HG03342 (cell line): ENCODE results near the gene MTERF4.

ENCODE experiments used
- ATAC-seq: cut with Tn5 transposase; IDR thresholded peaks from one replicate; pipeline ENCODE4 v1.9.1; 2021; ENCODE audit warnings: mild to moderate bottlenecking, moderate library complexity; ENCODE audit not compliant: unreplicated experiment

MTERF4 gene

DNA sequence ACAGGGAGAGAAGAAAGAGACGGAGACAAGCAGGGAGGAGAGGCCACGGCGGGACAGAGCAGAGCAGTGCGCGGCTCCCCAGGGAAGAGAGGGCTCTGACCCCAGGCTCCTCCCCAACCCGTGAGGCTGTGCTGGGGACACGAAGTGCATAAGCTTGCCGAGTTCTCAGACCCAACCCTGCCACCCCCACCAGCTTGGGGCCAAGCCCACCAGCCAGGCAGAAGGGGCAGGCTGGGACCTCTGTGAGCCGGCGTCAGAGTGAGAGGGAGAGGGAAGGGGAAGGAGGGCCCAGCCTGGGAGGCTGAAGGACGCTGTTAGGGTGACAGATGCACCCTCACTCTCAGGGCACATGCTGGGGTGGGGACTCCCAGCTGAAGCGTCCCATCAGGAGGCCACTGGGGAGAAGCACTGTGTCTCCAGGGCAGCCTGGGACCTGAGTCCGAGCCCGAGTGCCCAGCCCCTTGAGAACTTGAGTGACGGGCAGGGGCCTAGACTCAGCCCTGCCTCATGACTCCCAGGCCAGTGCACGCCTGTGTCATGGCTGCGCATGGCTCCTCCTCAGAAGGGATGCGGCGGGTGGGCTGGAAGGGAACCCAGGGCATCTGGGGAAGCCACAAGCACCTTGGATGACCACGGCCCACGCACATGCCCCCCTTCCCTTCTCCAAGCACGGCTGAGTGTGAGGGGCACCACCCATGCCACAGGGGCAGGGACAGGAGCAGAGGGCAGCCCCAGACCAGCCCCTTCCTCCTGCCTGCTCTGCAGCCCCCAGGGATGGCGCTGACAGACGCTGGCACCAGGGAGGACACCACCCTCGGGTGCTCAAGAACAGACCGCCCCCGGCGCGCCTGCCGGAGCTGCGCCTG is 31.0 kb downstream of the MTERF4 start:
- no peak for ATAC-seq

DNA sequence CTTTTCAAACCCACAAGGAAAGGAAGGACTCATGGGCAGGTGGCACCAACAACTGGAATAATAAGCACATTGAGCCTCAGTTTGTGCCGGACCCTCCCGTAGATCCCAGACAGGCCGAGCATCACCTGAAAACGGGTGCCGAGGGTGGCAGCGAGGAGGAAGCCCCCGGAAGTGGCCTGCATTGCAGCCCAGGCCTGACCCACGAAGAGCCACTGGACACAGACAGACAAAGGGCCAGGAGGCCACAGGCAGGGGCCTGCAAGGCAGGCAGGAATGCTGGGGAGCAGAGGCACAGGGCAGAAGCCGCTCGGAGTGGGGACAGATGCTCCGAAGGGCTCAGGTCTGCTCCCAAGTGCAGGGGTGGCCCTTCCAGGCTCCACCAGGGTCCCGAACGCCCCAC is 31.7 kb downstream of the MTERF4 start:
- ATAC-seq: no peak

DNA sequence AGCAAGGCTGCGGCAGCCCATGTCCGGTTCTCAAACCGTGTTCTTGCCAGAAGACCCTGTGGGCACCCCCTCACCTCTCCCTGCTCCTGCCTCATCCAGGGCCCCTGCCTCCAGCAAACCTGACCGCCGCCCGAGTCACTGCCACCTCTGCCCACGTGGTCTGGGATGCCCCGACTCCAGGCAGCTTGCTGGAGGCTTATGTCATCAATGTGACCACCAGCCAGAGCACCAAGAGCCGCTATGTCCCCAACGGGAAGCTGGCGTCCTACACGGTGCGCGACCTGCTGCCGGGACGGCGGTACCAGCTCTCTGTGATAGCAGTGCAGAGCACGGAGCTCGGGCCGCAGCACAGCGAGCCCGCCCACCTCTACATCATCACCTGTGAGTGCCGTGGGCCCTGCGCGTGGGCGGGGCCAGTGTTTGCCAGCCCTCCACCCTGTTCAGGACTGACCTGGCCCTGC is 32.2 kb downstream of the MTERF4 start:
- ATAC-seq: no peak

DNA sequence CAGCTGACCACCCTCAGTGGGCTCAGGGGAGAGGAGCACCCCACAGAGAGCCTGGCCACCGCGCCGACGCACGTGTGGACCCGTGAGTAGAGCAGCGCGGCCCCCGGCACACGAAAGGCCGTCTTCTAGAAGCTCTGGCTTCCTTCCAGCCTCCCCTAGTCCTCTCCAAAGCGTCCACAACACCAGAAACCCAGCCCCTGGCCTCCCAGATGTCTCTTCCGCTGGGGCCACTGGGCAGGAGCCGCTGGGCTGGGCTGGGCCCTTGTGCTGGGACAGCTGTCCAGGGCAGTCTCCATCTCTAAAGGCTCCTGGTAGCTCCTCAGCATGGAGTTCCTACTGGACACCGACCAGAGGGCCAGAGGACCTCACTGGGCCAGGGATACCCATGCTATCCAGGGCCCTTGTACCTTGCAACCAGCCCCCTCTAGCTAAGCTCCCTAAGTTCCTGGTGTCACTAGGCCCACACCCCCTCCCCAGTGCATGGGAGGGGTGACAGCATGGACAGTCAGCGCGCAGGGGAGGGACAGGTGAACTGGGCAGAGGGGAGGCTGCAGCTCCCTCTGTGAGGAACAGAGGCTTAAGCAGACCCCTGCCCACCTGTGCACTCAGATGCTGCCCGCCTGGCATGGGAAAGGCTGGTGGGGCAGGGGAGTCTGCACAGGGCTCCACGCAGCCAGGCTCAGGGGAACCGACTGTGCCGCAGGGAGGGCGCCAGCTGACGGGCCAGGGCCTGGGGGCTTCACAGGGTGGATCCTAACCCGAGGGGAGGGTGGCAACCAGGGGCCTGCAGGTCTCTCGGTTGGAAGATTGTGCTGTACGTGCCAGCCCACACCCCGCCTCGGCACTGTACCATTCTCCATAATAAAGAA is 32.9 kb downstream of the MTERF4 start:
- no peak for ATAC-seq

DNA sequence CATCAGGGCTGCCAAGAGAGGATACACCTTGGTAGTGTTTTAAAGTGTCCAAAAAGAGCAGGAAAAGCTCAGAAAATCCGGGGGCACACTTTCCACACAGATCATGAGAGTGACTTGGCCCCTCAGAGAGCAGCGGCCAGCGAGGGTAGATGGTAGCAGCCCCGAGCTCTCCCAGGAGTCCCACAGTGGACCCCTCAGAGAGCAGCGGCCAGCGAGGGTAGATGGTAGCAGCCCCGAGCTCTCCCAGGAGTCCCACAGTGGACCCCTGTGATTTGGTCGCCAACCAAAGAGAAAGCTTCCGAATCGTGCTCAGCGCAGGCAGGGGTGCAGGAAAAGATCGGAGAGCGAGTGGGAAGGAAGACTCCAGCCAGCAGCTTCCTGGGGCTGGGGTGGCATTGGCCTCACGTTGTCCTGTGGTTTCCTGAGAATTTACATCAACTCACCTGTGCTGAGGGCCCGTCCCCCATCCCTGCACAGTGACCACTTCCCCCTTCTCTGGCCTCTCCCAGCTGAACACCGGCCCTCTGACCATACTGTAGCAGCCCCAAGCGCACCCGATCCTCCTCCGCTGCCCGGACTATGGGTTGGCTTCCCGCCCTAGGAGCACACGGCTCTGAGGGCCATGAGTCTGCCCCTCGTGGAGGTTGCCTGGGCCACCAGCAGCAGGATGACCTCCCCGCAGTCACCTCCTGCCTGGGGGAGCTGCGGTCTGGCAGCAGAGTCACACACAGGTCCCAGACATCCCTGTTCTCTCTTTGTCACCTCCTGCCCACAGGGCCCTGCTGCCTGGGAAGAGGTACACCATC is 33.7 kb downstream of the MTERF4 start:
- ATAC-seq: no peak

DNA sequence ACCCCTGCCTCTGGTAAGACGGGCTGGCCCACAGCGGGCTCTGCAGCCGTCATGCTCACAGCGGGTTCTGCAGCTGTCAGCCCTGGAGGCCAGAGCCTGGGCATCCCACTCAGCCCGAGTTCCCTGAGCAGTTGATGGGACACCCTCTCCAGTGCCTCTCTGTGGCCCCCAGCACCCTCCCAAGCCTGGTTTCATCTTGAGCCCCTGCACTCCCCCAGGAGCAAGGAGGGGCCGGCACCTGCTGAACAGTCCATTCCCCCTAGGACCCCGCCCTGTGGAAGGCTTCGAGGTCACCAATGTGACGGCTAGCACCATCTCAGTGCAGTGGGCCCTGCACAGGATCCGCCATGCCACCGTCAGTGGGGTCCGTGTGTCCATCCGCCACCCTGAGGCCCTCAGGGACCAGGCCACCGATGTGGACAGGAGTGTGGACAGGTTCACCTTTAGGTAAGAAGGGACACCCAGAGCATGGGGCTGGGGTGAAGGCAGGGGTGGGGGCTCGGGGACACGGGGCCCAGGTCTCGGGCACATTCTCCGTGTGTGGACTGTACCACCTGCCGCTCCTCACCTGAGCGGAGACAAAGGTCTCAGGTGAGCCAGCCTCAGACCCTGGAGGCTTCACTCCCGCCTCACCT is 34.5 kb downstream of the MTERF4 start:
- no peak for ATAC-seq

DNA sequence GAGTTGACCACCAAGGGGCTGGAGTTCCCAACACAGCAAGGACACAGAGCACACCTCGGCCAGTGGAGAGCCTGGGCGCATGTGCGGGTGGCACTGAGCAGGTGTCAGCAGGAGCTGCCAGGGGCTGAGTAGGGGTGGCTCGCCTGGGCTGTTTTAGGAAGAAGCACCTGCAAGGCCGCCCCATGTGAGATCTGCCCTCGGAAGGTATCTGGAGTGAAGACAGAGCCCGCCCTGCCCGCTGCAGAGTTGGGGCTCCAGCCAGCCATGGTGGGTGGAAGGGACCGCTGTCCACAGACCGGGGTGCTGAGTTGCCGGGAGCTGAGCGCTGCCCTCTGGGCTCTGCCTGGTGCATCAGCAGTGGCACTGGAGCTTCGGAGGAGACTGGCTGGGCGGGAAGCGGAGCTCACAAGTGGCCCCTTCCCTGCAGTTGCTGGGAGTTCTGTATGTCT is 35.2 kb downstream of the MTERF4 start:
- no peak for ATAC-seq

DNA sequence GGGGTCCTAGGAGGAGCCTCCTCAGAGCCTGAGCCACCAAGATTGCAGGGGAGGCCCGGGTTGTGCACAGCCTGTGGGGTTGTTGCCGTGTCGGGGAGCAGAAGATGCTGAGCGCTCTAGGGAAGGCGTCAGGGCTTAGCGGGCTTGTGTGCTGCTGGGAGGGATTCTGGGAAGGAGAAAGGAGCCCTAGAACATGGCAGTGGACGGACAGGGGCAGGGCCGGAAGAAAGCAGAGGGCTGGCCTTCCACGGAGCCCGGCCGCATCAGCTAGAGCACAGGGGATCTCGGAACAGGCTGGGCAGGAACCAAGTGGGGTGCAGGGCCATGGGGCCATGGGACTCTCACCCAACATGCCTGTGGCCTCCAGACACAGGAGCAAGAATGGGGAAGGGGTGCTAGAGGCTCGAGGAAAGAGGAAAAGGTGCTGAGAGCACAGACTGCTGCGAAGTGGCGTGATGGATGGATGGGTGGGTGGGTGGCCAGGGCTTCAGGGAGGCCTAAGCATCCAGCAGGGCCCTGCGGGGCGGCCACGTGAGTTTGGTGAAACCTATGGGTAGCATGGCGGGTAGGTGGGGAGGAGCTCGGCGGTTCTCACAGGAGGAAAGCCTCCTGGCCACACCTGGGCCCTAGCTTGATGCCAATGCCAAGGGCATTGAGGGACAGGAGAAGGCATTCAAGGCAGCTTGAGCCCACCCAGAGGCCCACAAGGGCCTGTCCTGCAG is 35.8 kb downstream of the MTERF4 start:
- no peak for ATAC-seq

DNA sequence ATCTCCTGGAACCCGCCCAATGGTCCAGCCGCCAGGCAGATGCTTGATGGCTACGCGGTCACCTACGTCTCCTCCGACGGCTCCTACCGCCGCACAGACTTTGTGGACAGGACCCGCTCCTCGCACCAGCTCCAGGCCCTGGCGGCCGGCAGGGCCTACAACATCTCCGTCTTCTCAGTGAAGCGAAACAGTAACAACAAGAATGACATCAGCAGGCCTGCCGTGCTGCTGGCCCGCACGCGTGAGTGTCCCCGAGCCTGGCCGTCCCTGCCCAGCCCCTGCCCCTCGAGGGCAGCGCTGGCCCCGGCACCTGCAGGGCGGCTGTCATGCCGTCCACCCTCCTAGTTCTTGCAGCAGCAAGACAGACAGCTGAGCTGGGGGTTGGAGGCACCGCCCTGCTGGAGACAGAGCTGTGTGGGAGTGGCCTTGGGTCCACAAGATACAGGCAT is 36.7 kb downstream of the MTERF4 start:
- no peak for ATAC-seq

DNA sequence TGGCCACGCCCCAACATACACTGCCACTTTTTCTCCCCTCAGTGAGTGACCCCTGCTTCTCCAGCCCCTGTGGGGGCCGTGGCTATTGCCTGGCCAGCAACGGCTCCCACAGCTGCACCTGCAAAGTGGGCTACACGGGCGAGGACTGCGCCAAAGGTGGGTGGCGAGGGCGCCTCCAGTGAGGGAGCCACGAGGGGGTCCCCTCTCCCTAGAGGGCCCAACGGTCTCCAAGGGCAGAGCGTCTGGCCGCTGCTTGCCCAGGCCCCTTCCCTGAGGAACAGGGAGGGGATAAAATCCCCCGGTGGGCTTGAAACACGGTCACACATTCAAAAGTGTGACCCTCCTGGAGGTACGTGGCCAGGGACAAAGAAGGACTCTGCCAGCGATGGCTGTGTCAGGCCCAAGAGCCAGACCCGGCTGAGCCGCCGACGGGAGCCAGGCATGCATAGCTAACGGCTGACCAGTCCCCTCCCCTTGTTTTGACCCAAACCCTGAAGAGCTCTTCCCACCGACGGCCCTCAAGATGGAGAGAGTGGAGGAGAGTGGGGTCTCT is 37.2 kb downstream of the MTERF4 start:
- no peak for ATAC-seq

DNA sequence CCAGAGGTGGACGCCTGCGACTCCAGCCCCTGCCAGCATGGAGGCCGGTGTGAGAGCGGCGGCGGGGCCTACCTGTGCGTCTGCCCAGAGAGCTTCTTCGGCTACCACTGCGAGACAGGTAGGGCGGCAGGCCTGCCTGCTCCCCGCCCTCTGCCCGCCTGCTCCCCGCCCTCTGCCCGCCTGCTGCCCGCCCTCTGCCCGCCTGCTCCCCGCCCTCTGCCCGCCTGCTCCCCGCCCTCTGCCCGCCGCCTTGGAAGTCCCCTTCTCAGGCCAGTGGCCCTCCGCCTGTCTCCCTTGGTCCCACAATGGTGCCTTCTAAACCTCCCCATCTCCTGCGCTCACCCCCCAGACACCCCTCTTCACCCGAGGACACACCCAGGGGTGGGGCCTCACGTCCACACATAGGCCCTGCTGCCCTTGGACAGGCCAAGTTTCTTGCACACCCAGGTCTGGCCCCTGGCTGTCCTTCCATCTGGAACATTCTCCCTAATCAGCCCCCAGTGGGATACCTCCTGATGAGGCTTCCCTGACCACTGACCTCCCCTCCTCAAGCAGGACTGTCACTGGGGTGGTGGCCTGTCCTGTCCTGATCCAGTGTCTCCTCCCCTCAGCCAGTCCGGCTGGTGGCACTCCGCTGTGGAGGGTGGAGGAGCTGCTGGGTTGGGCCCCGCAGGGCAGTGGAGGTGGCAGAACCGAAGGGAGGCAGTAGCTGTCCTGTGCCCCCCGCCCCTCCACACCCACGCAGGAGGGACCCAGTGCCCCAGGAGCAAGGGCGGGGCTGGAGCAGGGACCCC is 37.9 kb downstream of the MTERF4 start:
- no peak for ATAC-seq

DNA sequence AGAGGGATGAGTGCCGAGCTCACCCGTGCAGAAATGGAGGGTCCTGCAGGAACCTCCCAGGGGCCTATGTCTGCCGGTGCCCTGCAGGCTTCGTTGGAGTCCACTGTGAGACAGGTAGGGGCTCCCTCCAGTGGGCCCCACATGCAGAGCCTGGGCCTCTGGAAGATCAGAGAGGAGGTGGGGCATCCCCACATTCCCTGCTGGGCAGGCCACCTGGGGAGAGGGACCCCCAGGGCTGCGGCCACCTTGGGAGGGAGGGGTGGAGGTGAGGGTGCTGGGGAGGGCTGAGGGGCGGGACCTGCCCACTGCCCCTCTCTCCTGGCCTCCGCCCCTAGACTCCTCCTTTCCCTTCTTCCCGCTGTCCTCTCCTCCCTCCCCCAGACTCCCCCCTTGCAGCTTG is 38.5 kb downstream of the MTERF4 start:
- no peak for ATAC-seq

DNA sequence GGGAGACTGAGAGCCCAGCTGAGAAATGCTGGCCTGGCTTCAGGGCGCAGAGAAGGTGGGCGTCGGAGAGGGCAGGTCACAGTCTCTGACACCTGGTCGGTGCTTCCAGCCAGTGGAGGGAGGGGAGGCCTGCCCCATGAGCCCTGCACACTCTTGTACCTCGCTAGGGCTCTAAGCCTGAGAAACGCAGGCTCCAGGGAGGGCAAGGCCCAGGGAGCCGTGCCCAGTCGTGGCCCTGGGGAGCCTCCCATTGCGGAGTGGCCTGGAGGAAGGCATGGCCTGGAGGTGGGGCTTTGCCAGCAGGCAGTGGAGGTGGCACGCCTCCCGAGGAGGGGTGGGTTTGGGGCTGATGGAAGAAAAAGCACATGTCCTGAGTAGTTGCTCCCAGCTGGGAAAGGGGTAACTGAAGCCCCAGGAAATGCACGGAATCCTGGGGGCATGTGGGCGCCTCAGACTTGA is 39.0 kb downstream of the MTERF4 start:
- ATAC-seq: no peak

DNA sequence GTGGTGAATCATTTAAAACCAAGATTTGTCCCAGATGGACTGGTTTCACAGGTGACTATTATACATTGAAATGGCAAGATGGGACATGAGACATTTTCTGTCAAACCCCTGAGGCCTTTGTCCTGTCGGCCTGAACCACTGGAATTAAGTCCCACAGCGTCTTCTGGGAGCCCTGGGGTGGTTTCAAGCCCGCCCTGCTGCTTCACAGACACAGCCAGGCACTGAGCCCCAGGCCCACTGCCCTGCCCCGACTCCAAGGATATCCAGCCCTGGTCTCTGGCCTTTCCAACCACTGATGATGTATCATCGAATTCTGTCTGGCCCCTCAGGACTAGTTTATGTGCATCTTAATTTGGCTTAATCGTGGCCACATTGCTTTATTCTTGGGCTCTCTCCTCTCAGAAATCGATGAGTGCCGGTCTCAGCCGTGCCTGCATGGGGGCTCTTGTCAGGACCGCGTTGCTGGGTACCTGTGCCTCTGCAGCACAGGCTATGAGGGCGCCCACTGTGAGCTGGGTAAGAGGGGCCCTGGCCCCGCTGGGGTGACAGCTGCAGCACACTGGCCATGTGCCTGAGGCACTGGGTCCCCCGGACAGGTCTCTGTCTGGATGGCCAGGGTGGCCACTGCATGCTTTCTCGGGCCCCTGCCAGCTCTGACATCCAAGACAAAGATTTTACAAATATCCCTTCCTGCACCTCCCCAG is 39.5 kb downstream of the MTERF4 start:
- ATAC-seq: no peak

DNA sequence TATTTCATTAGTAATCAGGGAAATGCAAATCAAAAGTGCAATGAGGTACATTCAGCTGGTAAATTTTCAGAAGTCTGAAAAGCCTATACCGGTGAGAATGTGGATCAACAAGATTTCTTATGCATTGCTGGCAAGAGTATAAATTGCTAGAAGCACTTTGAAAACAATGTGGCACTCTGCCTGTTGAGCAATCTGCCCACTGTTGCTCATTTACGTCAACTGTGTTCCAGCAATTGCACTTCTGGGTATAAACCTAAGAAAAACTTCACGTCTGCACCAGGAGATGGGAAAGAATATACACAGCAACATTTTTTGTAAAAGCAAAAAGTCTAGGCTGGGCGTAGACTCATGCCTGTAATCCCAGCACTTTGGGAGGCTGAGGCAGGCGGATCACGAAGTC is 40.8 kb downstream of the MTERF4 start:
- ATAC-seq: no peak

DNA sequence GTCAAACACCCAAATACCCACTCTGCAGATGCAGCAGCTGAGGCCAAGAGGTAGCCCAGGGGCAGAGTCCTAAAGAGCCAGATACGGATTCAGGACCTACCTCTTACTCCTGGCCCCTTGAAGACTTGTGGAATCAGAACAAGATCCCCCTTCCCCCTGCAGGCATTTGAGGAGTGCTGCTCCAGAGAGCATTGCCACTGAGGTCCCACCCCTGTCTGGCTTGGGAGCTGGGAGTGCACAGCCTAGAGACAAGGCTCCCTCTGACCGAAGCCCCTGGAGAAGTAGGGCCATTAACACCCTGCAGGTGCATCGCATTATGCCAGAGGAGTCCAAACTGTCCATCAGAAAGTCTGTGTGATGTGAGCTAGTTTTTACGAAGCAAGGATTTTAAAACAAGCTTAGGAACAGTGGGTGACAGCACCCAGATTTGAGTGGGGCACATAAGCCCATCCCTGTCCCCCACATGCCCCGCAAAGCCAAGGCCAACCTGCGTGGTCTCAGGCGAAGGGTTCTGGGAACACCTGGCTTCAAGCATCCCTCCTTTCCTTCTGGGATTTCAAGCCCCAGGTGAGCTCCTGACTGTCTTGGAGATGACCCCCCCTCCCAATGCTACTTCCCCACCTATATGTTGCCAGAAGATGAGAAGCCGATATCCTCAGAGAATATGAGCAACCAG is 48.4 kb downstream of the MTERF4 start:
- ATAC-seq: no peak

DNA sequence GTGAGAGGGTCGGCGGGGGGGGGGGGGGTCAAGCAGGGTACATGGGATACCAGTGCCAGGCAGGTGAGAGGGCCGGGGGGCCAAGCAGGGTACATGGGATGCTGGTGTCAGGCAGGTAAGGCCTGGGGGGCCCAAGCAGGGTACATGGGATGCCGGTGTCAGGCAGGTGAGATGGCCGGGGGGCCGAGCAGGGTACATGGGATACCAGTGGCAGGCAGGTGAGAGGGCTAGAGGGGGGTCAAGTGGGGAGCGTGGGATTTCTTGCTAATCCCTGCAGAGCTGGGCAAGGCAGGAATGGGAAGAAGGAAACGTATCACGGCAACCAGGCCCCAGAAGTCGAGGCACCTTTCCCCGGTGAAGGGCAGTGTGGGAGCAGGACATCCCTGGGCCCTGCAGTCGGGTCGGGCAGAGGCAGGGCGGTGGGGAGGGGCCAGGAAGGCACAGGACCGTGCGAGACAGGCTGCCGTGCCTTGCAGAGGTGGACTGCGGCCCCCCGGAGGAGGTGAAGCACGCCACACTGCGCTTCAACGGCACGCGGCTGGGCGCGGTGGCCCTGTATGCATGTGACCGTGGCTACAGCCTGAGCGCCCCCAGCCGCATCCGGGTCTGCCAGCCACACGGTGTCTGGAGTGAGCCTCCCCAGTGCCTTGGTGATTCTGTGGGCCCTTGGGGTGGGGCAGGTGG is 49.3 kb downstream of the MTERF4 start:
- no peak for ATAC-seq
